Embryonic facial prominence (tissue), 1 donor: Measurements from ENCODE around the gene PLXNC1.

Experiments
- DNase-seq: peaks from one replicate; pipeline ENCODE4 v3.0.0-alpha.2; 2016; ENCODE audit errors: extremely low spot score

PLXNC1 gene

GRCh38 chr12:94157981-94158411 is 9.6 kb downstream of the PLXNC1 start:
- no peak for DNase-seq

- DNase-seq, result no peak
Observed at GRCh38 chr12:94158666-94159065, 10.3 kb downstream of the PLXNC1 start.

- DNase-seq, result no peak
Observed at GRCh38 chr12:94162108-94162507, 13.7 kb downstream of the PLXNC1 start.

- DNase-seq, result no peak
Observed at GRCh38 chr12:94163850-94164249, 15.5 kb downstream of the PLXNC1 start.

- no peak for DNase-seq
Observed at GRCh38 chr12:94165138-94165537, 16.8 kb downstream of the PLXNC1 start.

- DNase-seq, result no peak
Observed at GRCh38 chr12:94165670-94166364, 17.4 kb downstream of the PLXNC1 start.

- no peak for DNase-seq
Observed at GRCh38 chr12:94167071-94167755, 18.8 kb downstream of the PLXNC1 start.

- no peak for DNase-seq
Observed at GRCh38 chr12:94167756-94168416, 19.5 kb downstream of the PLXNC1 start.

GRCh38 chr12:94169495-94169894 is 21.1 kb downstream of the PLXNC1 start:
- no peak for DNase-seq

- DNase-seq, result no peak
Observed at GRCh38 chr12:94169966-94170689, 21.8 kb downstream of the PLXNC1 start.

GRCh38 chr12:94170690-94171594 is 22.6 kb downstream of the PLXNC1 start:
- no peak for DNase-seq

- DNase-seq, result no peak
Observed at GRCh38 chr12:94171595-94171930, 23.2 kb downstream of the PLXNC1 start.

- DNase-seq, result no peak
Observed at GRCh38 chr12:94172031-94172430, 23.7 kb downstream of the PLXNC1 start.

GRCh38 chr12:94172973-94173372 is 24.6 kb downstream of the PLXNC1 start:
- DNase-seq, result no peak

- DNase-seq, result no peak
Observed at GRCh38 chr12:94173660-94174265, 25.4 kb downstream of the PLXNC1 start.

GRCh38 chr12:94174576-94174975 is 26.2 kb downstream of the PLXNC1 start:
- no peak for DNase-seq

GRCh38 chr12:94175763-94176668 is 27.6 kb downstream of the PLXNC1 start:
- DNase-seq, result no peak

- no peak for DNase-seq
Observed at GRCh38 chr12:94178054-94178453, 29.7 kb downstream of the PLXNC1 start.

GRCh38 chr12:94178882-94179281 is 30.5 kb downstream of the PLXNC1 start:
- DNase-seq, result no peak

- no peak for DNase-seq
Observed at GRCh38 chr12:94179723-94180122, 31.3 kb downstream of the PLXNC1 start.
